AG09309 (cell line): ENCODE measurements around the gene JAG1.
A peak's percentile ranks its signal among the peaks of the same experiment; 100 is the strongest.

ENCODE experiments used
- DNase-seq: peaks from one replicate; pipeline ENCODE4 v3.0.0-alpha.2; 2010; ENCODE audit warnings: low read depth
- H3K4me3 ChIP-seq: 2 replicates; pipeline ENCODE4 v1.5.1; 2011; ENCODE audit warnings: mild to moderate bottlenecking, low read depth, low read length, moderate library complexity; ENCODE audit not compliant: control insufficient read depth
- CTCF ChIP-seq: IDR thresholded peaks from 2 replicates; pipeline ENCODE4 v1.5.1; 2011; ENCODE audit warnings: mild to moderate bottlenecking, low read depth, low read length, inconsistent platforms; ENCODE audit not compliant: insufficient read depth, control insufficient read depth; ENCODE audit errors: missing control alignments

The JAG1 gene

DNA sequence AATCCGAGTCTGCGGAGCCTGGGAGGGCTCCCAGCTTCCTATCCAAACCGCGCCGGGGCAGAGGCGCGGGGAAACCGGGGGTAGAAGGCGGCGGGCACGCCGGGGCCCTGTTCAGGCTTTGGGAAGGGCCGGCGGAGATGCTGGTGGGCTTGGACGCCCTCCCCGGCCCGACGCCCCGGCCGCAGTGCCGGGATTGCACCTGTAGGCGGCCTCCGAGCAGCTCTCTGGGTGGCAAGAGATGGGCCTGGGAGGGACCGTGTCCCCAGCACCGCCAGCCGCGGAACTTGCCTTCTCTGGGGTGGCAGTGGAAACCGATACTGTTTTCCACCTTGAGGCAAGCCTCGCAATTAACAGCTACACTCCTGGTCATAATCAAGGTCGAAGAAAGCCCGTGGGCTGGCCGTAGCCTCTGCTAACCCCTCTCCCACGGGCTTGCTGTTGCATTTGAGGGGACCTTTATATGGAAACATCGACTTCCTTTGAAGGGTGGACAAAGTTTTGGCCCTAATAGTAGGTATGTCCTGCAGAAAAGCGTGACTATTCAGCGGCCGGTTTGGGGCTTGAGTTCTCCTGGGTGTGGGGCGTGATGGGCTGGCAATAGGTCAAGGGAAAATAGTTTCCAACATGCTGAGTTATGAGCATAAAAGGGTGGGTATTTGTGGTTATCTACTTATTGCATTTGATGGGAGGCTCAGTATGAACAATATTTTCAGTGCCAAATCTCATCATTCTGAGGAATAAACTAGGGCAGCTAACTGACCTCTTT, 1.1 kb upstream of the JAG1 start:
- DNase-seq, result no peak
- H3K4me3 ChIP-seq, result peak overlapping the region; percentile 79
- TF ChIP-seq CTCF, result peak; percentile 87

- DNase-seq, result no peak
- H3K4me3 ChIP-seq, result peak overlapping the region; percentile 79
- TF ChIP-seq CTCF, result no peak
Measured at GRCh38 chr20:10673176-10673841, 490 bp downstream of the JAG1 start.

- no peak for TF ChIP-seq CTCF
- no peak for DNase-seq
- H3K4me3 ChIP-seq, result peak overlapping the region; percentile 79
Measured at GRCh38 chr20:10672624-10673127, 1.1 kb downstream of the JAG1 start.

- TF ChIP-seq CTCF, result no peak
- DNase-seq, result no peak
- H3K4me3 ChIP-seq, result peak overlapping the region; percentile 79
Measured at GRCh38 chr20:10671919-10672623, 1.7 kb downstream of the JAG1 start.

DNA sequence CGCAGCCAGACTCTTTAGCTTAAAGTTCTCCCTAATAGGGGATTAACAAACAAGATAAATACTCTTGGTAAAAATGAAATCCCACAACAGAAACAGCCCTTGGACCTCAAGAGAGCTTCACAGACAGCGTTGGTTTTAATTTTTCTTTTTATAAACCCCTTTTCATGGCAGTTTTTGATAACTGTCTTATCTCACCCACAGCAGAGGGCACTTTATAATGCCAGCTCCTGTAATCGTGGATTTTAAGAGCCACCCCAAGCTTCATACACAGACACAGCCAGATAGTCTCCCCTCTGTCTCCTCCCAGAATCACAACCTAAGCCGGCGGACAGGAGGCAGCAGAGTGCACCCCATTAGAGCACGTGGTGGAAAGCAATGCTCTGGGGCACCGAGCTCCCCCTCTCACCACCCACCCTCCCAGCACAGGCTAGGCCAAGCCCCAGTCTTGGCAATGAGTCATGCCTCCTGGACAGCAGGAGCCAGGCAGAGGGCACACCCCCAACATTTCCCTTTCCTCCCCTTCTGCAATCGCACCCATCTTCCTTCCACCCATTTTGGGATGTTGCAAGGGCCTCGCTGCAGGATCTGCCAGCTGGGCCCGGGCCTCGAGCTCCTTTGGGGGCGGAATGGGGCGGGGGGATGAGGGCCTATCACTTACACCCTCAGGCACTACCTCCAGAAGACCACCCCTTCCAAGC, 2.4 kb downstream of the JAG1 start:
- peak; percentile 85 for TF ChIP-seq CTCF
- peak; percentile 90 for DNase-seq
- peak overlapping the region; percentile 79 for H3K4me3 ChIP-seq
